Measurements from ENCODE around the gene SCYL3. TPM values are rescaled to one million over a fixed set of nuclear protein-coding genes. Genes with fewer than 3 reads are reported as not detected.

The SCYL3 gene, protein sequence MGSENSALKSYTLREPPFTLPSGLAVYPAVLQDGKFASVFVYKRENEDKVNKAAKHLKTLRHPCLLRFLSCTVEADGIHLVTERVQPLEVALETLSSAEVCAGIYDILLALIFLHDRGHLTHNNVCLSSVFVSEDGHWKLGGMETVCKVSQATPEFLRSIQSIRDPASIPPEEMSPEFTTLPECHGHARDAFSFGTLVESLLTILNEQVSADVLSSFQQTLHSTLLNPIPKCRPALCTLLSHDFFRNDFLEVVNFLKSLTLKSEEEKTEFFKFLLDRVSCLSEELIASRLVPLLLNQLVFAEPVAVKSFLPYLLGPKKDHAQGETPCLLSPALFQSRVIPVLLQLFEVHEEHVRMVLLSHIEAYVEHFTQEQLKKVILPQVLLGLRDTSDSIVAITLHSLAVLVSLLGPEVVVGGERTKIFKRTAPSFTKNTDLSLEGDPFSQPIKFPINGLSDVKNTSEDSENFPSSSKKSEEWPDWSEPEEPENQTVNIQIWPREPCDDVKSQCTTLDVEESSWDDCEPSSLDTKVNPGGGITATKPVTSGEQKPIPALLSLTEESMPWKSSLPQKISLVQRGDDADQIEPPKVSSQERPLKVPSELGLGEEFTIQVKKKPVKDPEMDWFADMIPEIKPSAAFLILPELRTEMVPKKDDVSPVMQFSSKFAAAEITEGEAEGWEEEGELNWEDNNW
- total RNA-seq (10 to 100 TPM in 1 of 2 donors, 1 to 10 TPM in 1; 9.5 to 10.8 TPM), polyA plus RNA-seq (ENCODE audit: insufficient read length in 6 of 6) (10 to 100 TPM; 19.3 to 23.6 (median 20.6) TPM)
- long read RNA-seq, donor 1, full-length matches to known transcripts, result 2 of 8 reads
- long read RNA-seq, donor 1, partial matches to known transcripts, result 6 of 8 reads
- long read RNA-seq, donor 1, other reads (novel, unspliced or antisense), result 0 of 8 reads
- long read RNA-seq, donor 2, result 0 reads
- long read RNA-seq, donor 3, result 0 reads
- long read RNA-seq, donor 4, partial matches to known transcripts, result 1 of 2 reads
- long read RNA-seq, donor 4, other reads (novel, unspliced or antisense), result 1 of 2 reads
- long read RNA-seq, donor 5, full-length matches to known transcripts, result 1 of 1 reads
- long read RNA-seq, donor 5, partial matches to known transcripts, result 0 of 1 reads
- long read RNA-seq, donor 5, other reads (novel, unspliced or antisense), result 0 of 1 reads
- long read RNA-seq, donor 6, full-length matches to known transcripts, result 2 of 2 reads
- long read RNA-seq, donor 6, partial matches to known transcripts, result 0 of 2 reads
- long read RNA-seq, donor 6, other reads (novel, unspliced or antisense), result 0 of 2 reads
- long read RNA-seq, donor 7, full-length matches to known transcripts, result 2 of 2 reads
- long read RNA-seq, donor 7, partial matches to known transcripts, result 0 of 2 reads
- long read RNA-seq, donor 7, other reads (novel, unspliced or antisense), result 0 of 2 reads
- long read RNA-seq, donor 8, partial matches to known transcripts, result 24 of 24 reads
- long read RNA-seq, donor 8, other reads (novel, unspliced or antisense), result 0 of 24 reads
- long read RNA-seq, donor 9, result 0 reads
- long read RNA-seq, donor 10, result 0 reads
- long read RNA-seq, donor 11, partial matches to known transcripts, result 10 of 10 reads
- long read RNA-seq, donor 11, other reads (novel, unspliced or antisense), result 0 of 10 reads
- long read RNA-seq, donor 12, result 0 reads

DNA sequence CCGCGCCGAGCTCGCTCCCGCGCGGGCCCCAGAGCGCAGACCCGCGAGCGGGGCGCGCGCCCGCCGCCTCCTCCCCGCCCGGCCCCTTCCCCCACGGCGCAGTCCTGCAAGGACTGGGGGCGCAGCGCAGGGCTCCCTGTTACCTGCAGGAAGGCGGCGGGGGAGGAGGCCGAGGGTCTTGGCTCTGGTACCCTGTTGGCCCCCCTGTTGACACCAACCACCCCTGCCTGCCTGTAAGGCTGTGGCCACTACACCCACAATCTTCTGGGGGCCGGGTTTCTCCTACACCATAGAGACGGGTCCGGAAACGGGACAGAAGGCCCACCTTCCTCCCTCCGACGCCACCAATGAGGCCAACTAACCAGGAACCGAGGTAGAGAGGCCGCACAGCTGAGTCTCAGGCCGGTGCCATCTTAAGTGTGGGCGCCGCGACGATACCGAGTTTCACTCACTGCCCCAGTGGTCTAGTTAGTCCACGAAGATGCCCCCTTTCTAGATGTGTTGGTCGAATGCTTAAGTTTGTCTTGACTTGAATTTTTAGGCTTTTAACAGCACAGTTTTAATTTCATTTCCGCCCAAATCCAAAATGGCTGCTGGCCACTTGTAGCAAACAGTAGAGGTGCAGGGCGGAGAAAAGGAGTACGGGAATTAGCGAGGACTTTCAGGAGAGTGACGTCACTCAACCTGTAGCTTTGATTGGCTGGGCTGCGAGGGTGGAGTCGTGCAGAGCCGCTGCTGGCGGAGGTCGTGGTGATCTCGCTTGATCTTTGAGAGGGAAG, at the start of gene SCYL3:
Gene SCYL3 (minus strand): TSS at position 252 of the 779 bp plus-strand sequence. CDS start 5,056 bp downstream, outside the sequence.
- Histone ChIP-seq H3K27ac (peak within 1 kb of the TSS; percentile 96 to 98), H3K9me3 (no peaks in the 10 kb centered on the region), H3K4me1 (peaks cover 17 to 28% of the 10 kb centered on the region in 2 donors), H3K4me3 (peak within 1 kb of the TSS; percentile 72 to 82), H3K36me3 (no peaks in the 10 kb centered on the region), H3K27me3 (peaks cover 0 to 5% of the 10 kb centered on the region in 2 donors)
- ATAC-seq (peak; percentile 95), DNase-seq (peak; percentile 95 to 100 (median 96))
- intact Hi-C loops (cut with DNase I), result no loop called here
- TF ChIP-seq CTCF (IDR thresholded peaks at IDR 0.05), result no peak

DNA sequence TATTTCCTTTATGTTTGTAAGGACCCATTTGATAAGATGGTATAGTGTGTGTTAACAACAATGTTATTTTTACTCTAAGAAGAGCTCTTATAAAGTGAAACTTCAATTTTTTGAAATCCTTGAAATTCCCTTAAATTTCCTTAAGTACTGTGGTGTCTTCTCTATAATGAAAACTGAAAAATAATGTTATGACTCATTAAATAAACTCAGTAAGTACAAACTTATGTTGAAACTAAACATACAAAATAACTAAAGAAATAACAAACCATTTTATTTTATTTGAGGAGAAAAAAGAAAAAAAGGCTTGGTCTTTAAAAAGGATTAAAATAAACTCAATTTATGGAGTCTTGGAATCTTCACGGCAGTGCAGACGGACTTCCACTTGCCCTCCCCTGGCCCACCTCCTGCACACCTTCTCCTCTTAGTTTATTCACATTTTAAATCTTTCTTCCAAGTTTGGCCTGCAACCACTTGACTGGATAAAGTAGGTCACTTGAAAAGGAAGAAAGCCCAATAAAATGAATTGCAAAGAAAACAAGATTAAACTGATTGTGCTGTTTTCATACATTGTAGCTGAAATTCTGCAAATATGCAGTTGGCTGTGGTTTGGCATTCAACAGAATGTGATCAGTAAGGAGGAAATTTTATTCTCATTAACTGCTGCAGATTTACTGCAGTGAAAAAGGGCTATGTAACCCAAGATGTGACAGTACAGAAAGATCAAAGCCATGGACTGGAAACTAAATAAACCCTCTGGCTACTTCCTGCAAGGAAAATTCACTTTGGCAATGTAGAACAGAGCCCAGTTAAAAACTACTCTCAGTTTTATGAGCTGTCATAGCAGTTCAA, 48.5 kb upstream of the SCYL3 start:
- no peak for TF ChIP-seq CTCF (IDR thresholded peaks at IDR 0.05)
- no peaks in the 10 kb centered on the region for H3K9me3 ChIP-seq
- H3K36me3 ChIP-seq, result peaks cover 0 to 6% of the 10 kb centered on the region in 2 donors
- intact Hi-C loops (cut with DNase I), result no loop called here
- H3K4me3 ChIP-seq, result no peak overlapping the region
- no peaks in the 10 kb centered on the region for H3K27me3 ChIP-seq
- H3K27ac ChIP-seq, result no peak overlapping the region
- DNase-seq, result peak in 2 of 4 donors; percentile 27 to 47
- peak; percentile 68 for ATAC-seq
- peaks cover 0 to 4% of the 10 kb centered on the region in 2 donors for H3K4me1 ChIP-seq

GRCh38 chr1:169933984-169934725, 40.5 kb upstream of the SCYL3 start:
- DNase-seq (no peak), ATAC-seq (peak; percentile 59)
- no peak overlapping the region for H3K27ac ChIP-seq
- no peak overlapping the region for H3K4me3 ChIP-seq
- H3K27me3 ChIP-seq, result no peaks in the 10 kb centered on the region
- H3K4me1 ChIP-seq, result no peaks in the 10 kb centered on the region
- no peaks in the 10 kb centered on the region for H3K36me3 ChIP-seq
- no peak for TF ChIP-seq CTCF (IDR thresholded peaks at IDR 0.05)
- intact Hi-C loops (cut with DNase I), result no loop called here
- H3K9me3 ChIP-seq, result no peaks in the 10 kb centered on the region

All from left lung (tissue), 14 donors.